ENCODE measurements around the gene DUSP22. TPM values are rescaled to one million over a fixed set of nuclear protein-coding genes. Genes with fewer than 3 reads are reported as not detected.

The DUSP22 gene
- total RNA-seq, 1 experiment from 2014 or later = 16.0 TPM

DNA sequence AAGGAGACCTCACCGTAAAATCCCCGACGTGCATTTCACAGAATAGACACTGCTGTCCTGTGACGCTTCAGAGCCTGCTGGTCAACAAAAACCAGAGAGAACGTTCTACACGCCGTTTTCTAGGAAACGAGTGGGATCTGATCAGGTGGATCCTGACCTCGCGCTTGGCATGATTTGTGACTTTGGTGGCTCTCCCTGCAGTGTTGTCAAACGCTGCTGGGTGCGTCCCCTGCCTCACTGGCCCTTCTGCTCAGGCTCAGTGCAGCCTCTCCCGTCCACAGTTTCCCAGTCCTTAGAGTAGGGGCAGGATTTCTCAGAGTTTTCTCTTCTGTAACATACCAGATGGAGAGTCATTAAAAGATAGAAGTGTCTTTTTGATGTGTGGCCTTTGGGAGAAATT lies 71.6 kb downstream of the DUSP22 start:
- no peaks in the 10 kb centered on the region for H3K36me3 ChIP-seq (ENCODE audit: insufficient read depth, low read length, poor library complexity, severe bottlenecking)
- POLR2A ChIA-PET (ENCODE audit: low non-redundant PET) = no interaction called here

DNA sequence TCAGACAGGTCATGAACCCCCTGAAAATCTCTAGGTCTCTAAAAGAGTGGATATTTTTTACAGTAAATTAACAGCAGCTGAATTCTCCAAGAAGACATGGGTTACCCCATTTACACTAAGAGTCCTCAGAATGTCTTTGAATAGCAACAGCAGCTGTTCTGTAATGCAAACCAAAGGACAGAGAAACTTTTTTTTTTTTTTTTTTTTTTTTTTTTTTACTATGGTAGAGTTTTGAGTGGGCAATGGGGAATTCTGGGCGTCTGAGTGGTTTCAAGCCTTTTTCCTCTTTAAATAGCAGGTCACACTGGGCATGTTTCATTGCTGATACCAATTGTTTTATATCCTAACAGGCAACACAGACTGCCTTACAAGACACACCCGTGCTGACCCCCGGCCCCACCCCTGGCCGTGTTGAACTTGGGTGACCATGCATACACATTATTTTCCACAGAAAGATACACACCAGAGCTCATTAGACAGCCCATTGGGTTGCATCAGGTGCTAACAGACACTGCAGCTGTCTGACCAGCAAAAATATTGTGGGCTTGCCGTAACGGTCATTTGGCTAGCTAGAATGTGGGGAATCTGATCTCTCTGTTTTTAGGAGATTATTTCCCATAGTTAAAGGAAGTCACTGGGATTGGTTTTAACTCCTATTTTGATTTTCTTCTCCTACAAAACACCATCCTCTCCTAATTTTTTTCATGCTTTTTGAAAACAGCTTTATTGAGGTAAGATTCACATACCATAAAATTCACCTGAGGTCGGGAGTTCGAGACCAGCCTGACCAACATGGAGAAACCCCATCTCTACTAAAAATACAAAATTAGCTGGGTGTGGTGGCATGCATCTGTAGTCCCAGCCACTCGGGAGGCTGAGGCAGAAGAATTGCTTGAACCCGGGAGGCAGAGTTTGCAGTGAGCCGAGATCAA lies 72.6 kb downstream of the DUSP22 start:
- H3K27me3 ChIP-seq (replicated peaks; ENCODE audit: insufficient read depth, low read depth, low read length, poor library complexity) = peaks cover 11% of the 10 kb centered on the region
- H3K27ac ChIP-seq (ENCODE audit: low read depth, low read length, poor library complexity, severe bottlenecking) = no peak overlapping the region
- no TSS peak for BruUV-seq (replicated peaks)
- TF ChIP-seq CTCF (conservative IDR thresholded peaks at IDR 0.05; ENCODE audit: low read depth, low read length) = no peak
- no peak for TF ChIP-seq EZH2 (IDR thresholded peaks at IDR 0.05; ENCODE audit: borderline replicate concordance, low read depth, low read length, poor library complexity, severe bottlenecking)
- no peaks in the 10 kb centered on the region for H3K36me3 ChIP-seq (ENCODE audit: insufficient read depth, low read length, poor library complexity, severe bottlenecking)
- H3K9me3 ChIP-seq (ENCODE audit: low read depth, low read length, poor library complexity, severe bottlenecking) = peaks cover 26% of the 10 kb centered on the region
- POLR2A ChIA-PET (ENCODE audit: low non-redundant PET) = no interaction called here
- intact Hi-C loops (cut with micrococcal nuclease; ENCODE audit: unreplicated experiment) = no loop called here
- no peaks in the 10 kb centered on the region for H3K4me1 ChIP-seq (ENCODE audit: insufficient read depth, low read length, poor library complexity, severe bottlenecking)
- no peak overlapping the region for H3K4me3 ChIP-seq (ENCODE audit: low read depth, low read length, poor library complexity, severe bottlenecking)
- no peak for DNase-seq (ENCODE audit: low spot score)
- CTCF ChIA-PET = no interaction called here

More for the DNA sequence above, 71.6 kb downstream of the DUSP22 start:
- H3K27me3 ChIP-seq (replicated peaks; ENCODE audit: insufficient read depth, low read depth, low read length, poor library complexity) = peaks cover 11% of the 10 kb centered on the region
- DNase-seq (ENCODE audit: low spot score) = no peak
- intact Hi-C loops (cut with micrococcal nuclease; ENCODE audit: unreplicated experiment) = no loop called here
- CTCF ChIA-PET = no interaction called here
- no peaks in the 10 kb centered on the region for H3K4me1 ChIP-seq (ENCODE audit: insufficient read depth, low read length, poor library complexity, severe bottlenecking)
- no peak for TF ChIP-seq EZH2 (IDR thresholded peaks at IDR 0.05; ENCODE audit: borderline replicate concordance, low read depth, low read length, poor library complexity, severe bottlenecking)
- no peak for TF ChIP-seq CTCF (conservative IDR thresholded peaks at IDR 0.05; ENCODE audit: low read depth, low read length)
- no peak overlapping the region for H3K27ac ChIP-seq (ENCODE audit: low read depth, low read length, poor library complexity, severe bottlenecking)
- H3K9me3 ChIP-seq (ENCODE audit: low read depth, low read length, poor library complexity, severe bottlenecking) = peaks cover 20% of the 10 kb centered on the region
- no peak overlapping the region for H3K4me3 ChIP-seq (ENCODE audit: low read depth, low read length, poor library complexity, severe bottlenecking)
- no TSS peak for BruUV-seq (replicated peaks)

DNA sequence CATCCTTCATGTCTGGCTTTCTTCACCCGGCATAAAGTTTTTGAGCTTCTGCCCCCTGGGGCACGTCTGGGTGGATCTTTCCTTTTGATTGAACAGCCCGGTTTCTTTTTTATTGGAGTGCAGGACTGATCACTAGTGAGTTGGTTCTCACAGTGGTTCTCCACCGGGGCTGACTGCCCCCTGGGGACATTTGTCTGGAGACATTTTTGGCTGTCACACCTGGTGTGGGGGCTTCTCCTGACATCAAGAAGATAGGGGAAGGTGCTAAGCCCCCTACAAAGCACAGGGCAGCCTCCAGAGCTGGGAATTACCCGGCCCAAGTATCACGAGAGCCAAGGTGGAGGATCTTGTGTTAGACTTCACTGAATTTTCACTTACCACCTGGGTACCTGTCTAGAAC lies 73.5 kb downstream of the DUSP22 start:
- H3K4me3 ChIP-seq (ENCODE audit: low read depth, low read length, poor library complexity, severe bottlenecking) = no peak overlapping the region
- H3K9me3 ChIP-seq (ENCODE audit: low read depth, low read length, poor library complexity, severe bottlenecking) = peaks cover 32% of the 10 kb centered on the region
- no TSS peak for BruUV-seq (replicated peaks)
- CTCF ChIA-PET = no interaction called here
- H3K36me3 ChIP-seq (ENCODE audit: insufficient read depth, low read length, poor library complexity, severe bottlenecking) = no peaks in the 10 kb centered on the region
- POLR2A ChIA-PET (ENCODE audit: low non-redundant PET) = no interaction called here
- H3K4me1 ChIP-seq (ENCODE audit: insufficient read depth, low read length, poor library complexity, severe bottlenecking) = no peaks in the 10 kb centered on the region
- peaks cover 11% of the 10 kb centered on the region for H3K27me3 ChIP-seq (replicated peaks; ENCODE audit: insufficient read depth, low read depth, low read length, poor library complexity)
- no peak for TF ChIP-seq CTCF (conservative IDR thresholded peaks at IDR 0.05; ENCODE audit: low read depth, low read length)
- TF ChIP-seq EZH2 (IDR thresholded peaks at IDR 0.05; ENCODE audit: borderline replicate concordance, low read depth, low read length, poor library complexity, severe bottlenecking) = no peak
- no peak overlapping the region for H3K27ac ChIP-seq (ENCODE audit: low read depth, low read length, poor library complexity, severe bottlenecking)
- intact Hi-C loops (cut with micrococcal nuclease; ENCODE audit: unreplicated experiment) = no loop called here
- no peak for DNase-seq (ENCODE audit: low spot score)
